H1 (cell line): ENCODE data around the gene CS. TPM values are rescaled to one million over a fixed set of nuclear protein-coding genes. Genes with fewer than 3 reads are reported as not detected.

Source experiments
- EZH2 ChIP-seq: fragments of 200-600 bp; sonication (generic); IDR thresholded peaks from 2 replicates; pipeline ENCODE4 v1.7.1; 2012; ENCODE audit warnings: low read depth, mild to moderate bottlenecking, moderate library complexity, low read length, inconsistent platforms; ENCODE audit not compliant: severe bottlenecking
- GTF2F1 ChIP-seq: IDR thresholded peaks from 2 replicates; pipeline ENCODE4 v1.6.1; 2012; ENCODE audit warnings: low read depth, low read length, improper control_type of control experiment, borderline replicate concordance
- HDAC2 ChIP-seq, 2 experiments: fragments of 300-600 bp in 1 of 2; sonication (generic) in 1 of 2; IDR thresholded peaks; 2 replicates each; pipeline ENCODE4 v1.6.1; 2011 to 2012; ENCODE audit warnings: low read depth in 2 of 2, low read length in 2 of 2, mild to moderate bottlenecking in 2 of 2, moderate library complexity in 2 of 2, borderline replicate concordance in 1 of 2, inconsistent platforms in 1 of 2
- JUN ChIP-seq: IDR thresholded peaks from 2 replicates; pipeline ENCODE4 v1.6.1; 2011; ENCODE audit warnings: low read depth, mild to moderate bottlenecking, improper control_type of control experiment, low read length
- POLR2A ChIP-seq, 2 experiments: IDR thresholded peaks; 1 replicate in 1 of 2; 2 replicates in 1 of 2; pipeline ENCODE4 v1.6.1; 2011; ENCODE audit warnings: low read depth in 2 of 2, low read length in 2 of 2, mild to moderate bottlenecking in 2 of 2; ENCODE audit errors: control extremely low read depth in 1 of 2
- RFX5 ChIP-seq: IDR thresholded peaks from 2 replicates; pipeline ENCODE4 v1.6.1; 2011; ENCODE audit warnings: low read depth, low read length, improper control_type of control experiment, borderline replicate concordance
- TAF1 ChIP-seq: IDR thresholded peaks from 2 replicates; pipeline ENCODE4 v1.6.1; 2011; ENCODE audit warnings: mild to moderate bottlenecking, low read depth, low read length
- polyA plus RNA-seq, 7 experiments: library from polyadenylated mRNA; depleted of rRNA in 3 of 7; stranded (reverse) in 5 of 7; unstranded in 2 of 7; fragments of >200 nt in 5 of 7; fragments of 200-250 nt in 2 of 7; gene quantifications; 1 replicate in 5 of 7; 2 replicates in 1 of 7; 4 replicates in 1 of 7; pipeline versions ENCODE4 v1.2.1 to v1.2.3, GENCODE V29; 2011 to 2013; ENCODE audit warnings: missing spikeins in 2 of 7, mixed read lengths in 2 of 7
- total RNA-seq: library from RNA; stranded (reverse); fragmentation: NEBNext Ultra II Directional; extraction: Animal tissue kit (Norgen Biotek cat#: 25700); gene quantifications from 2 replicates; pipeline ENCODE4 v1.2.1, GENCODE V29; 2021
- TF ChIP-seq, protein P1 (sequence below): fragments of 300-600 bp; sonication (generic); IDR thresholded peaks from 2 replicates; pipeline ENCODE4 v1.7.1; 2012; ENCODE audit warnings: low read length, moderate library complexity, mild to moderate bottlenecking, inconsistent platforms; ENCODE audit not compliant: insufficient replicate concordance

CS gene
- total and polyA plus RNA-seq, 2 of the 8 experiments (the other 6 are each of a cell fraction or from before 2014, with no cell fraction given): 96.6 to 238 TPM

DNA sequence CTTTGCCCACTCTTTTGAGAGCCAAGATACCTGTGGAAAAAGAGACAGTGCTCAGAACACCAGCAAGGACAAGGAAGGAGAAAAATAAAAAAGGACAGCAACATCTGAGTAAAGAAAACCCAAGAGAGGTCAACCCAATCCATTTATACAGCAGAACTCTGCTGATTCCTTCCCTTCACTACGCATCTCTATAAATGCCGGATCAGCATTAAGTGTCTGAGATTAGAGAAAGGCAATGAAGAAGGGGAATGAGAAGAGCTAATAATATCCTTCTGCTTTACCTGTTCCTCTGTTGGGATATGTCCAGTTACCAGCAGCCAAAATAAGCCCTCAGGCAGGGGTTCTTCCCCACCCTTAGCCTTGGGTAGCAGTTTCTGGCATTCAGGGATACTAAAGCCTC is 17.6 kb downstream of the CS start (continued):
- TF ChIP-seq HDAC2 (IDR thresholded peaks at IDR 0.05; ENCODE audit: borderline replicate concordance in 1 of 2, low read depth in 2 of 2, low read length in 2 of 2): no peak
- no peak for TF ChIP-seq JUN
- TF ChIP-seq TAF1: no peak
- TF ChIP-seq RFX5: no peak
- no peak for TF ChIP-seq GTF2F1
- no peak for TF ChIP-seq EZH2
- TF ChIP-seq, protein P1, sequence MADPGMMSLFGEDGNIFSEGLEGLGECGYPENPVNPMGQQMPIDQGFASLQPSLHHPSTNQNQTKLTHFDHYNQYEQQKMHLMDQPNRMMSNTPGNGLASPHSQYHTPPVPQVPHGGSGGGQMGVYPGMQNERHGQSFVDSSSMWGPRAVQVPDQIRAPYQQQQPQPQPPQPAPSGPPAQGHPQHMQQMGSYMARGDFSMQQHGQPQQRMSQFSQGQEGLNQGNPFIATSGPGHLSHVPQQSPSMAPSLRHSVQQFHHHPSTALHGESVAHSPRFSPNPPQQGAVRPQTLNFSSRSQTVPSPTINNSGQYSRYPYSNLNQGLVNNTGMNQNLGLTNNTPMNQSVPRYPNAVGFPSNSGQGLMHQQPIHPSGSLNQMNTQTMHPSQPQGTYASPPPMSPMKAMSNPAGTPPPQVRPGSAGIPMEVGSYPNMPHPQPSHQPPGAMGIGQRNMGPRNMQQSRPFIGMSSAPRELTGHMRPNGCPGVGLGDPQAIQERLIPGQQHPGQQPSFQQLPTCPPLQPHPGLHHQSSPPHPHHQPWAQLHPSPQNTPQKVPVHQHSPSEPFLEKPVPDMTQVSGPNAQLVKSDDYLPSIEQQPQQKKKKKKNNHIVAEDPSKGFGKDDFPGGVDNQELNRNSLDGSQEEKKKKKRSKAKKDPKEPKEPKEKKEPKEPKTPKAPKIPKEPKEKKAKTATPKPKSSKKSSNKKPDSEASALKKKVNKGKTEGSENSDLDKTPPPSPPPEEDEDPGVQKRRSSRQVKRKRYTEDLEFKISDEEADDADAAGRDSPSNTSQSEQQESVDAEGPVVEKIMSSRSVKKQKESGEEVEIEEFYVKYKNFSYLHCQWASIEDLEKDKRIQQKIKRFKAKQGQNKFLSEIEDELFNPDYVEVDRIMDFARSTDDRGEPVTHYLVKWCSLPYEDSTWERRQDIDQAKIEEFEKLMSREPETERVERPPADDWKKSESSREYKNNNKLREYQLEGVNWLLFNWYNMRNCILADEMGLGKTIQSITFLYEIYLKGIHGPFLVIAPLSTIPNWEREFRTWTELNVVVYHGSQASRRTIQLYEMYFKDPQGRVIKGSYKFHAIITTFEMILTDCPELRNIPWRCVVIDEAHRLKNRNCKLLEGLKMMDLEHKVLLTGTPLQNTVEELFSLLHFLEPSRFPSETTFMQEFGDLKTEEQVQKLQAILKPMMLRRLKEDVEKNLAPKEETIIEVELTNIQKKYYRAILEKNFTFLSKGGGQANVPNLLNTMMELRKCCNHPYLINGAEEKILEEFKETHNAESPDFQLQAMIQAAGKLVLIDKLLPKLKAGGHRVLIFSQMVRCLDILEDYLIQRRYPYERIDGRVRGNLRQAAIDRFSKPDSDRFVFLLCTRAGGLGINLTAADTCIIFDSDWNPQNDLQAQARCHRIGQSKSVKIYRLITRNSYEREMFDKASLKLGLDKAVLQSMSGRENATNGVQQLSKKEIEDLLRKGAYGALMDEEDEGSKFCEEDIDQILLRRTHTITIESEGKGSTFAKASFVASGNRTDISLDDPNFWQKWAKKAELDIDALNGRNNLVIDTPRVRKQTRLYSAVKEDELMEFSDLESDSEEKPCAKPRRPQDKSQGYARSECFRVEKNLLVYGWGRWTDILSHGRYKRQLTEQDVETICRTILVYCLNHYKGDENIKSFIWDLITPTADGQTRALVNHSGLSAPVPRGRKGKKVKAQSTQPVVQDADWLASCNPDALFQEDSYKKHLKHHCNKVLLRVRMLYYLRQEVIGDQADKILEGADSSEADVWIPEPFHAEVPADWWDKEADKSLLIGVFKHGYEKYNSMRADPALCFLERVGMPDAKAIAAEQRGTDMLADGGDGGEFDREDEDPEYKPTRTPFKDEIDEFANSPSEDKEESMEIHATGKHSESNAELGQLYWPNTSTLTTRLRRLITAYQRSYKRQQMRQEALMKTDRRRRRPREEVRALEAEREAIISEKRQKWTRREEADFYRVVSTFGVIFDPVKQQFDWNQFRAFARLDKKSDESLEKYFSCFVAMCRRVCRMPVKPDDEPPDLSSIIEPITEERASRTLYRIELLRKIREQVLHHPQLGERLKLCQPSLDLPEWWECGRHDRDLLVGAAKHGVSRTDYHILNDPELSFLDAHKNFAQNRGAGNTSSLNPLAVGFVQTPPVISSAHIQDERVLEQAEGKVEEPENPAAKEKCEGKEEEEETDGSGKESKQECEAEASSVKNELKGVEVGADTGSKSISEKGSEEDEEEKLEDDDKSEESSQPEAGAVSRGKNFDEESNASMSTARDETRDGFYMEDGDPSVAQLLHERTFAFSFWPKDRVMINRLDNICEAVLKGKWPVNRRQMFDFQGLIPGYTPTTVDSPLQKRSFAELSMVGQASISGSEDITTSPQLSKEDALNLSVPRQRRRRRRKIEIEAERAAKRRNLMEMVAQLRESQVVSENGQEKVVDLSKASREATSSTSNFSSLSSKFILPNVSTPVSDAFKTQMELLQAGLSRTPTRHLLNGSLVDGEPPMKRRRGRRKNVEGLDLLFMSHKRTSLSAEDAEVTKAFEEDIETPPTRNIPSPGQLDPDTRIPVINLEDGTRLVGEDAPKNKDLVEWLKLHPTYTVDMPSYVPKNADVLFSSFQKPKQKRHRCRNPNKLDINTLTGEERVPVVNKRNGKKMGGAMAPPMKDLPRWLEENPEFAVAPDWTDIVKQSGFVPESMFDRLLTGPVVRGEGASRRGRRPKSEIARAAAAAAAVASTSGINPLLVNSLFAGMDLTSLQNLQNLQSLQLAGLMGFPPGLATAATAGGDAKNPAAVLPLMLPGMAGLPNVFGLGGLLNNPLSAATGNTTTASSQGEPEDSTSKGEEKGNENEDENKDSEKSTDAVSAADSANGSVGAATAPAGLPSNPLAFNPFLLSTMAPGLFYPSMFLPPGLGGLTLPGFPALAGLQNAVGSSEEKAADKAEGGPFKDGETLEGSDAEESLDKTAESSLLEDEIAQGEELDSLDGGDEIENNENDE: no peak
- no peak for TF ChIP-seq POLR2A (IDR thresholded peaks at IDR 0.05; ENCODE audit: control extremely low read depth in 1 of 2, low read depth in 2 of 2, low read length in 2 of 2)
- TF ChIP-seq, all 59 proteins: peak for 0
